Transverse colon (tissue), 4 donors: Measurements from ENCODE around the gene AHSG.

Experiments used
- EP300 ChIP-seq: sonication (generic); formaldehyde crosslinking; IDR thresholded peaks from one replicate; pipeline ENCODE4 v1.6.1; 2017; ENCODE audit warnings: antibody characterized with exemption, low read depth
- POLR2A ChIP-seq: fragments of 450-650 bp; IDR thresholded peaks from one replicate; pipeline ENCODE4 v1.6.1; 2016; ENCODE audit warnings: antibody characterized with exemption, mild to moderate bottlenecking, moderate library complexity
- POLR2AphosphoS5 ChIP-seq, 3 donors: sonication (generic); formaldehyde crosslinking; IDR thresholded peaks; one replicate each; pipeline ENCODE4 v1.6.1; 2016; ENCODE audit warnings: antibody characterized with exemption in 3 of 3
- TF ChIP-seq, protein P1 (sequence below), 5 experiments: fragments of 200-600 bp in 3 of 5; fragments of 450-650 bp in 2 of 5; sonication (generic) in 3 of 5; IDR thresholded peaks; 1 replicate in 2 of 5; 2 replicates in 3 of 5; pipeline ENCODE4 v1.5.1; 2016 to 2017; ENCODE audit warnings: antibody characterized with exemption in 5 of 5, inconsistent platforms in 3 of 5, mild to moderate bottlenecking in 2 of 5, moderate library complexity in 1 of 5

- TF ChIP-seq, protein P1, sequence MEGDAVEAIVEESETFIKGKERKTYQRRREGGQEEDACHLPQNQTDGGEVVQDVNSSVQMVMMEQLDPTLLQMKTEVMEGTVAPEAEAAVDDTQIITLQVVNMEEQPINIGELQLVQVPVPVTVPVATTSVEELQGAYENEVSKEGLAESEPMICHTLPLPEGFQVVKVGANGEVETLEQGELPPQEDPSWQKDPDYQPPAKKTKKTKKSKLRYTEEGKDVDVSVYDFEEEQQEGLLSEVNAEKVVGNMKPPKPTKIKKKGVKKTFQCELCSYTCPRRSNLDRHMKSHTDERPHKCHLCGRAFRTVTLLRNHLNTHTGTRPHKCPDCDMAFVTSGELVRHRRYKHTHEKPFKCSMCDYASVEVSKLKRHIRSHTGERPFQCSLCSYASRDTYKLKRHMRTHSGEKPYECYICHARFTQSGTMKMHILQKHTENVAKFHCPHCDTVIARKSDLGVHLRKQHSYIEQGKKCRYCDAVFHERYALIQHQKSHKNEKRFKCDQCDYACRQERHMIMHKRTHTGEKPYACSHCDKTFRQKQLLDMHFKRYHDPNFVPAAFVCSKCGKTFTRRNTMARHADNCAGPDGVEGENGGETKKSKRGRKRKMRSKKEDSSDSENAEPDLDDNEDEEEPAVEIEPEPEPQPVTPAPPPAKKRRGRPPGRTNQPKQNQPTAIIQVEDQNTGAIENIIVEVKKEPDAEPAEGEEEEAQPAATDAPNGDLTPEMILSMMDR (IDR thresholded peaks at IDR 0.05), result no peak
- no peak for TF ChIP-seq POLR2A
- TF ChIP-seq POLR2AphosphoS5 (IDR thresholded peaks at IDR 0.05), result no peak
- TF ChIP-seq EP300, result no peak
Measured at GRCh38 chr3:186648851-186649250, 36.0 kb downstream of the AHSG start.
